Astrocyte (in vitro differentiated cells and primary cell): ENCODE measurements around the gene LRRC4C. TPM values are rescaled to one million over a fixed set of nuclear protein-coding genes. Genes with fewer than 3 reads are reported as not detected.

Experiments used
- DNase-seq: peaks from one replicate; pipeline ENCODE4 v3.0.0-alpha.2; 2010; ENCODE audit warnings: low read depth
- FAIRE-seq: peaks from 2 replicates; lab custom pipeline; 2011; peaks lifted over from hg19 to GRCh38; lab: Jason Lieb, UNC
- H2AFZ ChIP-seq: 2 replicates; pipeline ENCODE4 v1.6.0; 2012; ENCODE audit warnings: low read depth, low read length, inconsistent platforms
- H3K27ac ChIP-seq: 2 replicates; pipeline ENCODE4 v1.5.1; 2011; ENCODE audit warnings: low read depth, low read length, inconsistent platforms
- H3K27me3 ChIP-seq: 2 replicates; pipeline ENCODE4 v1.6.0; 2011; ENCODE audit warnings: low read length, inconsistent platforms; ENCODE audit not compliant: insufficient read depth
- H3K36me3 ChIP-seq: 2 replicates; pipeline ENCODE4 v1.5.1; 2011; ENCODE audit warnings: low read length, inconsistent platforms; ENCODE audit not compliant: insufficient read depth
- H3K4me1 ChIP-seq: 2 replicates; pipeline ENCODE4 v1.5.1; 2011; ENCODE audit warnings: low read length, inconsistent platforms; ENCODE audit not compliant: insufficient read depth
- H3K4me2 ChIP-seq: 2 replicates; pipeline ENCODE4 v1.6.0; 2012; ENCODE audit warnings: low read length, inconsistent platforms
- H3K4me3 ChIP-seq: 2 replicates; pipeline ENCODE4 v1.5.1; 2011; ENCODE audit warnings: low read depth, mild to moderate bottlenecking, low read length, inconsistent platforms; ENCODE audit not compliant: insufficient read depth
- H3K79me2 ChIP-seq: 2 replicates; pipeline ENCODE4 v1.6.0; 2012; ENCODE audit warnings: mild to moderate bottlenecking, low read length, inconsistent platforms; ENCODE audit not compliant: insufficient read depth
- H3K9ac ChIP-seq: 2 replicates; pipeline ENCODE4 v1.6.0; 2012; ENCODE audit warnings: mild to moderate bottlenecking, low read length, inconsistent platforms
- H3K9me3 ChIP-seq: 2 replicates; pipeline ENCODE4 v1.5.1; 2012; ENCODE audit warnings: low read depth, mild to moderate bottlenecking, low read length, inconsistent platforms; ENCODE audit not compliant: insufficient read depth
- H4K20me1 ChIP-seq: 2 replicates; pipeline ENCODE4 v1.6.0; 2012; ENCODE audit warnings: low read length, inconsistent platforms; ENCODE audit not compliant: insufficient read depth
- H3K27ac Mint-ChIP-seq: one replicate; pipeline ENCODE4 v1.8.0; 2021; ENCODE audit warnings: mild to moderate bottlenecking, mixed read lengths; ENCODE audit not compliant: unreplicated experiment
- H3K27me3 Mint-ChIP-seq: one replicate; pipeline ENCODE4 v1.8.0; 2021; ENCODE audit warnings: low read depth, mixed read lengths; ENCODE audit not compliant: unreplicated experiment
- H3K36me3 Mint-ChIP-seq: one replicate; pipeline ENCODE4 v1.8.0; 2021; ENCODE audit warnings: low read depth, mixed read lengths; ENCODE audit not compliant: unreplicated experiment
- H3K4me1 Mint-ChIP-seq: one replicate; pipeline ENCODE4 v1.8.0; 2021; ENCODE audit warnings: low read depth, mixed read lengths; ENCODE audit not compliant: unreplicated experiment
- H3K4me3 Mint-ChIP-seq: one replicate; pipeline ENCODE4 v1.8.0; 2021; ENCODE audit warnings: mild to moderate bottlenecking, moderate library complexity, mixed read lengths; ENCODE audit not compliant: unreplicated experiment
- H3K9me3 Mint-ChIP-seq: one replicate; pipeline ENCODE4 v1.8.0; 2021; ENCODE audit warnings: mild to moderate bottlenecking, mixed read lengths; ENCODE audit not compliant: unreplicated experiment
- CTCF ChIP-seq: IDR thresholded peaks from 2 replicates; pipeline ENCODE4 v1.5.1; 2011; ENCODE audit warnings: low read depth, mild to moderate bottlenecking, inconsistent platforms, low read length, moderate library complexity; ENCODE audit not compliant: insufficient read depth
- EZH2 ChIP-seq: IDR thresholded peaks from 2 replicates; pipeline ENCODE4 v1.6.1; 2012; ENCODE audit warnings: mild to moderate bottlenecking, low read length, inconsistent platforms; ENCODE audit not compliant: insufficient read depth
- total RNA-seq: library from RNA; stranded (reverse); gene quantifications from 2 replicates; pipeline ENCODE4 v1.2.1, GENCODE V29; 2021

LRRC4C gene
- total RNA-seq, 1 donor from 2014 or later, result 9.0 TPM

GRCh38 chr11:40215556-40215955 is 1243.9 kb downstream of the LRRC4C start:
- H3K79me2 ChIP-seq, result no peaks in the 10 kb centered on the region
- Mint-ChIP-seq H3K4me1 (peaks cover 6% of the 10 kb centered on the region), H3K9me3 (no peaks in the 10 kb centered on the region), H3K27me3 (no peaks in the 10 kb centered on the region), H3K27ac (no peak overlapping the region), H3K36me3 (no peaks in the 10 kb centered on the region), H3K4me3 (no peak overlapping the region)
- no peaks in the 10 kb centered on the region for H3K36me3 ChIP-seq
- no peak overlapping the region for H3K4me2 ChIP-seq
- DNase-seq (no peak), FAIRE-seq (no peak)
- H2AFZ ChIP-seq, result no peak overlapping the region
- TF ChIP-seq CTCF (no peak), EZH2 (no peak)
- no peaks in the 10 kb centered on the region for H3K27me3 ChIP-seq
- H4K20me1 ChIP-seq, result no peaks in the 10 kb centered on the region
- no peak overlapping the region for H3K27ac ChIP-seq
- no peaks in the 10 kb centered on the region for H3K9me3 ChIP-seq
- H3K9ac ChIP-seq, result no peak overlapping the region
- no peak overlapping the region for H3K4me3 ChIP-seq
- H3K4me1 ChIP-seq, result no peaks in the 10 kb centered on the region

GRCh38 chr11:40207416-40207815 is 1252.0 kb downstream of the LRRC4C start:
- H3K4me1 ChIP-seq, result no peaks in the 10 kb centered on the region
- no peak overlapping the region for H3K9ac ChIP-seq
- H3K79me2 ChIP-seq, result no peaks in the 10 kb centered on the region
- H3K27ac ChIP-seq, result no peak overlapping the region
- no peak overlapping the region for H3K4me2 ChIP-seq
- no peaks in the 10 kb centered on the region for H3K27me3 ChIP-seq
- Mint-ChIP-seq H3K4me3 (no peak overlapping the region), H3K36me3 (peaks cover 2% of the 10 kb centered on the region), H3K27ac (no peak overlapping the region), H3K27me3 (no peaks in the 10 kb centered on the region), H3K9me3 (no peaks in the 10 kb centered on the region), H3K4me1 (peaks cover 4% of the 10 kb centered on the region)
- H3K9me3 ChIP-seq, result no peaks in the 10 kb centered on the region
- H3K4me3 ChIP-seq, result no peak overlapping the region
- FAIRE-seq, result no peak
- no peaks in the 10 kb centered on the region for H3K36me3 ChIP-seq
- DNase-seq, result no peak
- no peaks in the 10 kb centered on the region for H4K20me1 ChIP-seq
- H2AFZ ChIP-seq, result no peak overlapping the region
- no peak for TF ChIP-seq EZH2

- no peak for TF ChIP-seq CTCF
- Histone ChIP-seq H3K27ac (no peak overlapping the region), H3K36me3 (no peaks in the 10 kb centered on the region), H3K79me2 (no peaks in the 10 kb centered on the region), H3K4me3 (no peak overlapping the region), H3K9me3 (no peaks in the 10 kb centered on the region), H3K4me1 (no peaks in the 10 kb centered on the region), H3K4me2 (no peak overlapping the region), H2AFZ (no peak overlapping the region), H3K27me3 (no peaks in the 10 kb centered on the region), H3K9ac (no peak overlapping the region), H4K20me1 (no peaks in the 10 kb centered on the region)
- Mint-ChIP-seq H3K36me3 (peaks cover 2% of the 10 kb centered on the region), H3K4me3 (no peak overlapping the region), H3K9me3 (no peaks in the 10 kb centered on the region), H3K27me3 (no peaks in the 10 kb centered on the region), H3K4me1 (peaks cover 4% of the 10 kb centered on the region), H3K27ac (no peak overlapping the region)
- FAIRE-seq (no peak), DNase-seq (no peak)
These were observed 1255.2 kb downstream of the LRRC4C start for GRCh38 chr11:40204228-40204627.
